Measurements from ENCODE around the gene FOXN4. TPM values are rescaled to one million over a fixed set of nuclear protein-coding genes. Genes with fewer than 3 reads are reported as not detected.

FOXN4 gene
- total and polyA plus RNA-seq, 8 donors: 0.12 TPM; not detected in 7

GRCh38 chr12:109258201-109258600 lies 50.9 kb downstream of the FOXN4 start:
- FAIRE-seq: no peak
- no peak for ATAC-seq
- intact Hi-C loops (cut with DNase I): no loop called here
- no peak for TF ChIP-seq CTCF (IDR thresholded peaks at IDR 0.05)
- WGBS, 2 donors: 86 to 87% methylated on average over 6 of the region's 6 CpGs
- H3K4me1 ChIP-seq: no peaks in the 10 kb centered on the region
- no peak overlapping the region for H3K27ac ChIP-seq
- H3K4me3 ChIP-seq: no peak overlapping the region
- no peak for DNase-seq
- no peaks in the 10 kb centered on the region for H3K27me3 ChIP-seq
- peaks cover 0 to 82% (median 0%) of the 10 kb centered on the region in 3 donors for H3K36me3 ChIP-seq
- H3K9me3 ChIP-seq: no peaks in the 10 kb centered on the region

DNA sequence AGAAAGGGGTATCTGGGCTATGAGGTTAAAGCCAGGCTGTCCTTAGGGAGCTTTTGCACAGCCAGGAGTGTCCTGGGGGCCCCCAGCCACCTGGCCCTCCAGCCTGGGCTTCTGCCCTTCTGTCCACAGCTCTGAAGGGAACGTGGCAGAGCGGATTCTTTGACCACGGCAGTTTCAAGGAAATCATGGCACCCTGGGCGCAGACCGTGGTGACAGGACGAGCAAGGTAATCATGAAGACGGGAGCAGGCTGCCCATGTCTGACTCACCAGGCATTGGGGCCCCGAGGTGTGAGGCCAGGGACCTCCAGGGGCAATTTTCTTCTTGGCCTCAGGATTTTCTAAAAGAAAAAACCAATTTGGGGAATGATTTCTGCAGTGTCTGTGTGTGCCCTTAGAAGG lies 53.1 kb downstream of the FOXN4 start:
- WGBS, 2 donors: 84 to 96% methylated on average over 8 of the region's 8 CpGs
- ATAC-seq (no peak), DNase-seq (no peak), FAIRE-seq (no peak)
- no peaks in the 10 kb centered on the region for H3K27me3 ChIP-seq
- no peak for TF ChIP-seq CTCF (IDR thresholded peaks at IDR 0.05)
- no peak overlapping the region for H3K4me3 ChIP-seq
- peaks cover 0 to 76% (median 3%) of the 10 kb centered on the region in 3 donors for H3K36me3 ChIP-seq
- no peaks in the 10 kb centered on the region for H3K9me3 ChIP-seq
- no peaks in the 10 kb centered on the region for H3K4me1 ChIP-seq
- no peak overlapping the region for H3K27ac ChIP-seq
- intact Hi-C loops (cut with DNase I): no loop called here

DNA sequence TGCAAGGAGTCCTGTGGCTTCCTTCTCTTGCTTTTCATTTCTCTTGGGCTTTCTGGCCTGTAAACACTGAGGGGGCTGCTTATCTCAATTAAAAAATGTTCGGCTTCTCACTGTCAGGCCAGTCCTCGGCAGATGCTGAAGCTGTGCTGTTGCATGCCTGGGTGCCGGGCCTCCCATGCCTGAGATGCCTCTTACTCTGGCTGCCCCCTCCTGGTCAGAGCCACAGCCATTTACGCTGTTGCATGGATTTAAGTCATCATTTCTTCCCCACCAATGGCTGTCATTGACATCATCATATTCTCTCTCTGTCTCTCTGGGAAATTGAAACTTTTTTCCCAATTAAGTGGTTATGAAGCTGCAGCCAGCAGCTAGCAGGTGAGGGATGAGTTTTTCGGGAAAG lies 53.7 kb downstream of the FOXN4 start:
- Histone ChIP-seq H3K4me1 (no peaks in the 10 kb centered on the region), H3K4me3 (no peak overlapping the region), H3K27me3 (no peaks in the 10 kb centered on the region), H3K36me3 (peaks cover 0 to 69% (median 3%) of the 10 kb centered on the region in 3 donors), H3K27ac (no peak overlapping the region), H3K9me3 (no peaks in the 10 kb centered on the region)
- FAIRE-seq: no peak
- DNase-seq: no peak
- 91 to 97% methylated on average over 5 of the region's 5 CpGs for WGBS, 2 donors
- intact Hi-C loops (cut with DNase I): no loop called here
- TF ChIP-seq CTCF (IDR thresholded peaks at IDR 0.05): no peak
- ATAC-seq: no peak

- no peaks in the 10 kb centered on the region for H3K9me3 ChIP-seq
- no peak overlapping the region for H3K27ac ChIP-seq
- no peaks in the 10 kb centered on the region for H3K27me3 ChIP-seq
- intact Hi-C loops (cut with DNase I): no loop called here
- TF ChIP-seq CTCF (IDR thresholded peaks at IDR 0.05): no peak
- no peaks in the 10 kb centered on the region for H3K4me1 ChIP-seq
- 96 to 98% methylated on average over 7 of the region's 7 CpGs for WGBS, 2 donors
- DNase-seq (no peak), ATAC-seq (no peak), FAIRE-seq (no peak)
- H3K4me3 ChIP-seq: no peak overlapping the region
- H3K36me3 ChIP-seq: peaks cover 0 to 56% (median 3%) of the 10 kb centered on the region in 3 donors
Observed at GRCh38 chr12:109253913-109254544, 55.1 kb downstream of the FOXN4 start.

DNA sequence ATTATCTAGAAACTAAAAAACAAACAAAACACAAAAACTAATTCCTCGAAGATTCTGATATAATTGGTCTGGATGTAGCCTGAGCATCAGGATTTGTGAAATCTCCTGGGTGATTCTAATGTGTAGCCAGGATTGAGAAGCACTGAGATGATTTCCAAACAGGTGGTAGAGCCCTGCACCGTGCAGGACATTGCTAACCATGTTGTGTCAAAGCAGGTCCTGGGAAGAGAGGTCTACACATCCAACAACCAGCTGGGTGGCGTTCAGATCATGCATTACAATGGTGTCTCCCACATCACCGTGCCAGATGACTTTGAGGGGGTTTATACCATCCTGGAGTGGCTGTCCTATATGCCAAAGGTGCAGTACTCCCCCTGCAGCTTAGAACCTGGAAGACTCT lies 56.3 kb downstream of the FOXN4 start:
- no peak for TF ChIP-seq CTCF (IDR thresholded peaks at IDR 0.05)
- Histone ChIP-seq H3K27me3 (no peaks in the 10 kb centered on the region), H3K36me3 (peaks cover 0 to 44% (median 3%) of the 10 kb centered on the region in 3 donors), H3K4me3 (no peak overlapping the region), H3K4me1 (peaks cover 0 to 6% (median 0%) of the 10 kb centered on the region in 3 donors), H3K27ac (no peak overlapping the region), H3K9me3 (no peaks in the 10 kb centered on the region)
- WGBS, 2 donors: 94 to 97% methylated on average over 4 of the region's 4 CpGs
- no peak for FAIRE-seq
- no peak for ATAC-seq
- intact Hi-C loops (cut with DNase I): no loop called here
- DNase-seq: no peak
